Neutrophil (primary cell): ENCODE results near the gene HDLBP.

Source experiments
- H3K27ac ChIP-seq: fragments of 200-600 bp; sonication (generic); 2 replicates; pipeline ENCODE4 v1.5.1; 2016; ENCODE audit warnings: mild to moderate bottlenecking, moderate library complexity
- H3K27me3 ChIP-seq: fragments of 200-600 bp; sonication (generic); 2 replicates; pipeline ENCODE4 v1.6.0; 2016; ENCODE audit warnings: mild to moderate bottlenecking
- H3K36me3 ChIP-seq: fragments of 200-600 bp; sonication (generic); 2 replicates; pipeline ENCODE4 v1.5.1; 2017
- H3K4me1 ChIP-seq, 2 experiments: fragments of 200-600 bp in 1 of 2; sonication (generic) in 1 of 2; 1 replicate in 1 of 2; 2 replicates in 1 of 2; pipeline versions ENCODE4 v1.5.1 to v1.6.1; 2013 to 2016; ENCODE audit warnings: low read depth in 1 of 2, low read length in 1 of 2, mild to moderate bottlenecking in 1 of 2, moderate library complexity in 1 of 2; ENCODE audit not compliant: control insufficient read depth in 1 of 2, insufficient read depth in 1 of 2
- H3K4me3 ChIP-seq, 2 experiments: fragments of 200-600 bp in 1 of 2; sonication (generic) in 1 of 2; 1 replicate in 1 of 2; 2 replicates in 1 of 2; pipeline ENCODE4 v1.5.1; 2013 to 2016; ENCODE audit warnings: low read depth in 1 of 2, low read length in 1 of 2, mild to moderate bottlenecking in 1 of 2, moderate library complexity in 1 of 2
- H3K9me3 ChIP-seq: fragments of 200-600 bp; sonication (generic); 2 replicates; pipeline ENCODE4 v1.5.1; 2016
- CTCF ChIP-seq: fragments of 200-600 bp; sonication (generic); IDR thresholded peaks from 2 replicates; pipeline ENCODE4 v1.5.1; 2016; ENCODE audit warnings: antibody characterized with exemption

The HDLBP gene

GRCh38 chr2:241209271-241209670, 106.2 kb downstream of the HDLBP start:
- H3K27me3 ChIP-seq, result no peaks in the 10 kb centered on the region
- H3K36me3 ChIP-seq, result no peaks in the 10 kb centered on the region
- H3K27ac ChIP-seq, result no peak overlapping the region
- H3K4me1 ChIP-seq, result no peaks in the 10 kb centered on the region
- H3K9me3 ChIP-seq, result no peaks in the 10 kb centered on the region
- no peak for TF ChIP-seq CTCF
- no peak overlapping the region for H3K4me3 ChIP-seq

GRCh38 chr2:241208058-241208457, 107.4 kb downstream of the HDLBP start:
- Histone ChIP-seq H3K4me1 (no peaks in the 10 kb centered on the region), H3K4me3 (no peak overlapping the region), H3K36me3 (no peaks in the 10 kb centered on the region), H3K9me3 (no peaks in the 10 kb centered on the region), H3K27me3 (no peaks in the 10 kb centered on the region), H3K27ac (no peak overlapping the region)
- no peak for TF ChIP-seq CTCF

GRCh38 chr2:241207641-241208040, 107.8 kb downstream of the HDLBP start:
- H3K9me3 ChIP-seq, result no peaks in the 10 kb centered on the region
- no peaks in the 10 kb centered on the region for H3K27me3 ChIP-seq
- H3K27ac ChIP-seq, result no peak overlapping the region
- no peak for TF ChIP-seq CTCF
- no peaks in the 10 kb centered on the region for H3K36me3 ChIP-seq
- no peaks in the 10 kb centered on the region for H3K4me1 ChIP-seq
- no peak overlapping the region for H3K4me3 ChIP-seq

GRCh38 chr2:241207151-241207550, 108.3 kb downstream of the HDLBP start:
- Histone ChIP-seq H3K4me1 (no peaks in the 10 kb centered on the region), H3K27ac (no peak overlapping the region), H3K4me3 (no peak overlapping the region), H3K36me3 (no peaks in the 10 kb centered on the region), H3K27me3 (no peaks in the 10 kb centered on the region), H3K9me3 (no peaks in the 10 kb centered on the region)
- no peak for TF ChIP-seq CTCF

- no peaks in the 10 kb centered on the region for H3K9me3 ChIP-seq
- H3K4me1 ChIP-seq, result peaks cover 11 to 15% of the 10 kb centered on the region in 2 experiments
- no peak overlapping the region for H3K4me3 ChIP-seq
- no peaks in the 10 kb centered on the region for H3K36me3 ChIP-seq
- H3K27me3 ChIP-seq, result no peaks in the 10 kb centered on the region
- no peak for TF ChIP-seq CTCF
- no peak overlapping the region for H3K27ac ChIP-seq
These were observed 110.4 kb downstream of the HDLBP start for GRCh38 chr2:241205086-241205485.

- H3K36me3 ChIP-seq, result no peaks in the 10 kb centered on the region
- H3K27ac ChIP-seq, result no peak overlapping the region
- no peak for TF ChIP-seq CTCF
- H3K4me1 ChIP-seq, result peaks cover 13 to 20% of the 10 kb centered on the region in 2 experiments
- no peaks in the 10 kb centered on the region for H3K27me3 ChIP-seq
- H3K9me3 ChIP-seq, result no peaks in the 10 kb centered on the region
- H3K4me3 ChIP-seq, result no peak overlapping the region
These were observed 111.0 kb downstream of the HDLBP start for GRCh38 chr2:241204490-241204889.
